K562 (cell line): ENCODE results near the gene PRPH2. TPM values are rescaled to one million over a fixed set of nuclear protein-coding genes. Genes with fewer than 3 reads are reported as not detected.

Source experiments
- BHLHE40 ChIP-seq: IDR thresholded peaks from 2 replicates; pipeline ENCODE4 v1.6.1; 2011; ENCODE audit warnings: low read length, improper control_type of control experiment
- MED1 ChIP-seq: sonication (generic); formaldehyde crosslinking; IDR thresholded peaks from 2 replicates; pipeline ENCODE4 v1.8.1; 2023; ENCODE audit warnings: missing genetic modification reagents, borderline replicate concordance
- PHB ChIP-seq: fragments of 250-450 bp; sonication (Bioruptor Pico); IDR thresholded peaks from 2 replicates; pipeline ENCODE4 v1.5.0; 2021
- RBM34 ChIP-seq: fragments of 200-400 bp; formaldehyde crosslinking; IDR thresholded peaks from 2 replicates; pipeline ENCODE4 v1.6.1; 2018; ENCODE audit warnings: low read length, borderline replicate concordance; ENCODE audit not compliant: insufficient read depth
- SRSF3 ChIP-seq: fragments of 200-400 bp; formaldehyde crosslinking; IDR thresholded peaks from 2 replicates; pipeline ENCODE4 v1.6.1; 2016; ENCODE audit warnings: mild to moderate bottlenecking, low read length, moderate library complexity; ENCODE audit not compliant: insufficient read depth
- TARDBP ChIP-seq: fragments of 450-650 bp; IDR thresholded peaks from 2 replicates; pipeline ENCODE4 v1.6.1; 2016
- XRCC5 ChIP-seq: fragments of 200-400 bp; formaldehyde crosslinking; IDR thresholded peaks from 2 replicates; pipeline ENCODE4 v1.6.1; 2017; ENCODE audit warnings: low read depth, mild to moderate bottlenecking, low read length
- ZBTB12 ChIP-seq: fragments of 250-450 bp; sonication (Bioruptor Pico); IDR thresholded peaks from 2 replicates; pipeline ENCODE4 v1.4.0; 2020
- ZBTB9 ChIP-seq: fragments of 450-650 bp; formaldehyde crosslinking; IDR thresholded peaks from 2 replicates; pipeline ENCODE4 v1.4.0; 2020; ENCODE audit warnings: mild to moderate bottlenecking, moderate library complexity
- ZKSCAN3 ChIP-seq: fragments of 250-450 bp; sonication (Bioruptor Pico); IDR thresholded peaks from 2 replicates; pipeline ENCODE4 v1.4.0; 2020
- ZNF239 ChIP-seq: fragments of 250-450 bp; sonication (Bioruptor Pico); IDR thresholded peaks from 2 replicates; pipeline ENCODE4 v1.4.0; 2020; ENCODE audit warnings: mild to moderate bottlenecking
- ZNF3 ChIP-seq: fragments of 250-450 bp; sonication (Bioruptor Pico); IDR thresholded peaks from 2 replicates; pipeline ENCODE4 v1.5.0; 2021; ENCODE audit warnings: mild to moderate bottlenecking, moderate library complexity
- ZNF347 ChIP-seq: fragments of 450-650 bp; formaldehyde crosslinking; IDR thresholded peaks from 2 replicates; pipeline ENCODE4 v1.4.0; 2020; ENCODE audit warnings: low read depth, mild to moderate bottlenecking, moderate library complexity
- polyA plus RNA-seq, 8 experiments: library from polyadenylated mRNA; depleted of rRNA in 4 of 8; stranded (reverse) in 5 of 8; unstranded in 3 of 8; fragments of >200 nt; fragmentation: Nextera tagmentation in 2 of 8; fragmentation: Illumina TruSeq in 1 of 8; extraction: Ambion mirVana in 2 of 8; extraction: Trizol in 1 of 8; gene quantifications; 2 replicates each; pipeline versions ENCODE4 v1.2.1 to v1.2.3, GENCODE V29; 2011 to 2014; ENCODE audit warnings: inconsistent platforms in 1 of 8, missing spikeins in 1 of 8
- total RNA-seq, 7 experiments: library from RNA; depleted of rRNA in 6 of 7; stranded (reverse); fragments of >200 nt in 6 of 7; fragmentation: Illumina TruSeq in 2 of 7; extraction: Trizol in 2 of 7; gene quantifications; 2 replicates each; pipeline versions ENCODE4 v1.2.1 to v1.2.3, GENCODE V29; 2011 to 2021; ENCODE audit warnings: low replicate concordance in 1 of 7
- TF ChIP-seq, protein P1 (sequence below), 2 experiments: fragments of 450-650 bp; IDR thresholded peaks; 2 replicates each; pipeline ENCODE4 v1.6.1; 2016; ENCODE audit warnings: mild to moderate bottlenecking in 2 of 2, borderline replicate concordance in 1 of 2, low read depth in 1 of 2, moderate library complexity in 1 of 2
- TF ChIP-seq, protein P2 (sequence below): fragments of 200-800 bp; sonication (Bioruptor generic); IDR thresholded peaks from 2 replicates; pipeline ENCODE4 v1.6.1; 2017; ENCODE audit warnings: missing genetic modification characterization, missing compliant biosample characterization

PRPH2 gene
- total and polyA plus RNA-seq, 9 of the 15 experiments (the other 6 are each of a cell fraction or from before 2014, with no cell fraction given): 0.03 to 0.11 (median 0.03) TPM; not detected in 5

DNA sequence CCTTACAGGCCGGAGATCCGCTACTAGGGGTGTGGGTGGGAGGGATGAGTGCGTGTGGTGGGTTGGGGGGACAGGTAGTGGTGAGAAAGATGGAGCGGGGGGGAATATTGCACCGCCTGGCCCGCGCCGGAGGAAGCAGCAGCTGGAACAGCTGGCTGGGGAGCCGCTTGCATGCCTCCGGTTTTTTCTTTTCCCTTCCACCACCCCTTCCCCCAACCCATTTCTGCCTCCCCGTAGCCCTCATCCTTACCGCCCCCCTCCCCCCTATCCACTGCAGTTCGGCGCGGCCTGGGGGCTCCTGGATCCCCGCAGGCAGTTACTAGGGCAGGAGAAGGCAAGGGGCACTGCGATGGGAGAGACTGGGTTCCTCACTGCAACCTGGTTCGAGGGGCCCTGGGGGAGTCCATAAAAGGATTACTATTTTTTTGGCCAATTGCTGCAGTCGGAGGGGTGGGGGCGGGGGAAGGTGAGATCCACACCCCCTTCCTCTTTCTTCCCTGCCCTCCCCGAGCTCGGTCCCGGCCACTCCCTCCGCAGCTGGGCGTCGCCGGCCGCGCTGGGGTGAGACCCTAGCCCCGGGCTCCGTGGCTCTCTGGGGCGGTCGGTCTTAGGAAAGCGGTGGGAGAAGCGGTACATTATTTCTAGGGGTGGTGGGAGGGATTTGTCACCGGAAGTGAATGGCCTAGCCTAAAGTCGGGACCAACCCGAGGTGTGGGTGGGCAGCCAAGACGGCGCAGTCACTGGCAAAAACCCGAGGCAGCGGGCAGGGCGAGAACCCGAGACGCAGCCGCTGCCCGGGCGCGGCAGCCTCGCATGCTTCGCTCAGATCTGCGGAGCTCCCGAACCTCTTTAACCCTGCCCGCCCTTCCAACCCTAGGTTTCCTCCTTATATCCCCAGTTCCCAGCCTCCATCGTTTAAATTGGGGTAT lies 24.3 kb upstream of the PRPH2 start (continued):
- TF ChIP-seq BHLHE40: peak; percentile 23; the same call in 1 of the 2 replicates
- no peak for TF ChIP-seq RBM34
- no peak for TF ChIP-seq TARDBP
- no peak for TF ChIP-seq SRSF3
- peak; percentile 48; the same call in 1 of the 2 replicates for TF ChIP-seq ZBTB9 (CRISPR knock-in tag)
- peak; percentile 72; the same call in 1 of the 2 replicates for TF ChIP-seq PHB (CRISPR knock-in tag)
- TF ChIP-seq ZNF3 (CRISPR knock-in tag): no peak
- TF ChIP-seq, protein P1, sequence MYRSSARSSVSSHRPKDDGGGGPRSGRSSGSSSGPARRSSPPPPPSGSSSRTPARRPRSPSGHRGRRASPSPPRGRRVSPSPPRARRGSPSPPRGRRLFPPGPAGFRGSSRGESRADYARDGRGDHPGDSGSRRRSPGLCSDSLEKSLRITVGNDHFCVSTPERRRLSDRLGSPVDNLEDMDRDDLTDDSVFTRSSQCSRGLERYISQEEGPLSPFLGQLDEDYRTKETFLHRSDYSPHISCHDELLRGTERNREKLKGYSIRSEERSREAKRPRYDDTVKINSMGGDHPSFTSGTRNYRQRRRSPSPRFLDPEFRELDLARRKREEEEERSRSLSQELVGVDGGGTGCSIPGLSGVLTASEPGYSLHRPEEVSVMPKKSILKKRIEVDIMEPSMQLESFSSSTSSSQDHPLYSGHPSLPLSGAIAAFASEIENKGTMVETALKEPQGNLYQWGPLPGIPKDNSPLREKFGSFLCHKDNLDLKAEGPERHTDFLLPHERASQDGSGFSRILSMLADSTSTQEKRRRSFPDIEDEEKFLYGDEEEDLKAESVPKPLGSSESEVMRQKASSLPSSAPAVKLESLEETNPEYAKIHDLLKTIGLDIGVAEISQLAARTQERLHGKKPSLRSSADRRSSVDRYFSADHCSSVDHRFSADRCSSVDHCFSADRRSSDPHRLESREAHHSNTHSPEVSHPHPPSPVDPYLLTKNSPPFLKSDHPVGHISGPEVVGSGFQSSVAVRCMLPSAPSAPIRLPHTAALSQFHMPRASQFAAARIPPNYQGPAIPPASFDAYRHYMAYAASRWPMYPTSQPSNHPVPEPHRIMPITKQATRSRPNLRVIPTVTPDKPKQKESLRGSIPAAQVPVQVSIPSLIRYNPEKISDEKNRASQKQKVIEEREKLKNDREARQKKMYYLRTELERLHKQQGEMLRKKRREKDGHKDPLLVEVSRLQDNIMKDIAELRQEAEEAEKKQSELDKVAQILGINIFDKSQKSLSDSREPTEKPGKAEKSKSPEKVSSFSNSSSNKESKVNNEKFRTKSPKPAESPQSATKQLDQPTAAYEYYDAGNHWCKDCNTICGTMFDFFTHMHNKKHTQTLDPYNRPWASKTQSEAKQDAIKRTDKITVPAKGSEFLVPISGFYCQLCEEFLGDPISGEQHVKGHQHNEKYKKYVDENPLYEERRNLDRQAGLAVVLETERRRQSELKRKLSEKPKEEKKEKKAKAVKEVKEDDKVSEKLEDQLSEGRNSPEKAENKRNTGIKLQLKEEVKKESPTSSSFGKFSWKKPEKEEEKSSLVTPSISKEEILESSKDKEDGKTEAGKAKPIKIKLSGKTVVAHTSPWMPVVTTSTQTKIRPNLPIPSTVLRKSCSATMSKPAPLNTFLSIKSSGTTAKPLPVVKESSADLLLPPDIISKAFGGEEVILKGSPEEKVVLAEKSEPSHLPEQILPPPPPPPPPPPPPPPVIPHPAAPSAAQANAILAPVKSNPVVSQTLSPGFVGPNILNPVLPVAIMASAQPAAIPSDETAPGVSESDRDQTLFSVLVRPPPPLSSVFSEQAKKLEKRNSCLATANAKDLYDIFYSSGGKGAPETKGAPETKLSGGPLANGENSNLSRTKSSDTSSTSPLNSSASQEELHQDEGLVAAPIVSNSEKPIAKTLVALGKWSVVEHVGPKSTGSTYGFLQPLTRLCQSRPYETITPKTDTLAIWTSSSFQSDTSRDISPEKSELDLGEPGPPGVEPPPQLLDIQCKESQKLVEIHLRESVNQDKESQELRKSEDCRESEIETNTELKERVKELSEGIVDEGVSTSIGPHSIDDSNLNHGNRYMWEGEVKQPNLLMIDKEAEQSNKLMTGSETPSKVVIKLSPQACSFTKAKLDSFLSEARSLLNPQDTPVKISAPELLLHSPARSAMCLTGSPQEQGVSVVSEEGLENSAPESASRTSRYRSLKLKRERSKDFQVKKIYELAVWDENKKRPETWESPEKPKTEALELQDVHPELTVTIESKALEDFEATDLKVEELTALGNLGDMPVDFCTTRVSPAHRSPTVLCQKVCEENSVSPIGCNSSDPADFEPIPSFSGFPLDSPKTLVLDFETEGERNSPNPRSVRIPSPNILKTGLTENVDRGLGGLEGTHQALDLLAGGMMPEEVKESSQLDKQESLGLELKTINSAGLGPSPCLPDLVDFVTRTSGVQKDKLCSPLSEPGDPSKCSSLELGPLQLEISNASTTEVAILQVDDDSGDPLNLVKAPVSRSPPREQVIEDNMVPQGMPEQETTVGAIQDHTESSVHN (IDR thresholded peaks at IDR 0.05; ENCODE audit: borderline replicate concordance in 1 of 2, low read depth in 1 of 2): no peak
- TF ChIP-seq ZKSCAN3: no peak
- peak; percentile 17; the same call in 1 of the 2 replicates for TF ChIP-seq XRCC5
- TF ChIP-seq ZNF239 (CRISPR knock-in tag): no peak
- no peak for TF ChIP-seq MED1
- no peak for TF ChIP-seq ZNF347 (CRISPR knock-in tag)
- TF ChIP-seq, protein P2, sequence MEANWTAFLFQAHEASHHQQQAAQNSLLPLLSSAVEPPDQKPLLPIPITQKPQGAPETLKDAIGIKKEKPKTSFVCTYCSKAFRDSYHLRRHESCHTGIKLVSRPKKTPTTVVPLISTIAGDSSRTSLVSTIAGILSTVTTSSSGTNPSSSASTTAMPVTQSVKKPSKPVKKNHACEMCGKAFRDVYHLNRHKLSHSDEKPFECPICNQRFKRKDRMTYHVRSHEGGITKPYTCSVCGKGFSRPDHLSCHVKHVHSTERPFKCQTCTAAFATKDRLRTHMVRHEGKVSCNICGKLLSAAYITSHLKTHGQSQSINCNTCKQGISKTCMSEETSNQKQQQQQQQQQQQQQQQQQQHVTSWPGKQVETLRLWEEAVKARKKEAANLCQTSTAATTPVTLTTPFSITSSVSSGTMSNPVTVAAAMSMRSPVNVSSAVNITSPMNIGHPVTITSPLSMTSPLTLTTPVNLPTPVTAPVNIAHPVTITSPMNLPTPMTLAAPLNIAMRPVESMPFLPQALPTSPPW (CRISPR knock-in tag): peak; percentile 79
- no peak for TF ChIP-seq ZBTB12
